Aorta (tissue), 5 donors: ENCODE measurements around the gene CSAG1. TPM values are rescaled to one million over a fixed set of nuclear protein-coding genes. Genes with fewer than 3 reads are reported as not detected.
"Not testable (repeated sequence)": the region's sequence is repeated elsewhere in the genome, so short reads cannot be mapped to it uniquely, and the experiment has no call there.

ENCODE experiments used
- ATAC-seq: fragments of 200-7000 bp; cut with Tn5 transposase; one replicate; pipeline ENCODE4 v1.9.1; 2022; ENCODE audit warnings: moderate library complexity; ENCODE audit not compliant: low FRiP score
- DNase-seq, 2 donors: peaks; one replicate each; pipeline ENCODE4 v3.0.0-alpha.2; 2020
- H3K27ac ChIP-seq, 2 donors: one replicate each; pipeline ENCODE4 v1.5.1; 2013; ENCODE audit warnings: low read length in 2 of 2, mild to moderate bottlenecking in 2 of 2, moderate library complexity in 2 of 2, control low read depth in 1 of 2, inconsistent platforms in 1 of 2, low read depth in 1 of 2
- H3K27me3 ChIP-seq, 2 donors: one replicate each; pipeline ENCODE4 v1.6.1; 2013; ENCODE audit warnings: control low read depth in 1 of 2, low read length in 1 of 2, mild to moderate bottlenecking in 1 of 2, moderate library complexity in 1 of 2; ENCODE audit not compliant: insufficient read depth in 2 of 2, control insufficient read depth in 1 of 2
- H3K36me3 ChIP-seq, 2 donors: one replicate each; pipeline ENCODE4 v1.6.1; 2013; ENCODE audit warnings: control low read depth in 1 of 2, low read length in 1 of 2, mild to moderate bottlenecking in 1 of 2; ENCODE audit not compliant: insufficient read depth in 2 of 2, control insufficient read depth in 1 of 2
- H3K4me1 ChIP-seq, 2 donors: one replicate each; pipeline ENCODE4 v1.6.1; 2013; ENCODE audit warnings: low read length in 2 of 2, control low read depth in 1 of 2, mild to moderate bottlenecking in 1 of 2, moderate library complexity in 1 of 2; ENCODE audit not compliant: insufficient read depth in 2 of 2, control insufficient read depth in 1 of 2
- H3K4me3 ChIP-seq, 2 donors: one replicate each; pipeline ENCODE4 v1.5.1; 2013; ENCODE audit warnings: low read length in 2 of 2, control low read depth in 1 of 2, mild to moderate bottlenecking in 1 of 2
- H3K9me3 ChIP-seq: one replicate; pipeline ENCODE4 v1.6.1; 2013; ENCODE audit warnings: mild to moderate bottlenecking, low read length; ENCODE audit not compliant: control insufficient read depth
- WGBS, 2 donors: extraction: QIAGEN DNeasy Blood & Tissue Kit; methylation state at CpG; one replicate each; pipeline ENCODE4 v1.1.7; 2013; 5-methylcytosine and 5-hydroxymethylcytosine counted together
- intact Hi-C, 2 donors: fragments of 100-400 bp; cut with DNase I; formaldehyde crosslinking; loops; one replicate each; pipeline versions ENCODE4 v1.14.2 to v1.15.0; 2022
- polyA plus RNA-seq, 2 donors: library from polyadenylated mRNA; stranded (reverse); fragments of 200-250 nt; gene quantifications; one replicate each; pipeline ENCODE4 v1.2.3, GENCODE V29; 2013
- total RNA-seq, 2 donors: library from RNA; stranded (reverse); fragmentation: NEBNext Ultra II Directional; extraction: Animal tissue kit (Norgen Biotek cat#: 25700); gene quantifications; one replicate each; pipeline ENCODE4 v1.2.1, GENCODE V29; 2021
- donor health status: healthy with polysubstance abuse.
- donor health status: Bipolar disorder and iron deficiency.
- donor health status: DM: no; HTN: no; CAD: no.
- donor health status: DM: no; HTN: no; CAD: no.
- donor health status: DM: yes; HTN: yes; CAD: no.

The CSAG1 gene
- total and polyA plus RNA-seq, 4 donors, result not detected

DNA sequence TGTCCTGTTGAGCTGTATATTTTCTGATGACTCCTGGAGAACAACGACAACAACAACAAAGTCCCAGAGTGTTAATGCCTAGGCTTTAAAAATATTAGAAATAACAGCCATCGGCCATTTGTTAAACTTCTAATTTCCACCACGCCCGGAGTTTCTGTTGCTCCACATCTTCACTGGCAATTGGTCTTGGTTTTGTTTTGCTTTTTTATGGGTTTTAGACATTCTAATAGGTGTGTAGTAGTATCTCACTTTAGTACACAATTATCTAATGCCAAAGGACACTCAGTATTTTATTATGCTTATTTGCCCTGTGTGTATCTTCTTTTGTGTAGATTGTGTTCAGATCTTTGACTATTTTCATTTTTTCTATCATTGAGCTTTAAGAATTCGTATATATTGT, 5.0 kb upstream of the CSAG1 start:
- intact Hi-C loops, result no loop called here
- Histone ChIP-seq H3K9me3 (no peaks in the 10 kb centered on the region), H3K4me1 (no peaks in the 10 kb centered on the region), H3K27ac (no peak overlapping the region), H3K4me3 (no peak overlapping the region), H3K36me3 (no peaks in the 10 kb centered on the region), H3K27me3 (no peaks in the 10 kb centered on the region)
- WGBS, 2 donors, result 78 to 86% methylated on average over 5 of the region's 5 CpGs
- DNase-seq (no peak), ATAC-seq (no peak)

DNA sequence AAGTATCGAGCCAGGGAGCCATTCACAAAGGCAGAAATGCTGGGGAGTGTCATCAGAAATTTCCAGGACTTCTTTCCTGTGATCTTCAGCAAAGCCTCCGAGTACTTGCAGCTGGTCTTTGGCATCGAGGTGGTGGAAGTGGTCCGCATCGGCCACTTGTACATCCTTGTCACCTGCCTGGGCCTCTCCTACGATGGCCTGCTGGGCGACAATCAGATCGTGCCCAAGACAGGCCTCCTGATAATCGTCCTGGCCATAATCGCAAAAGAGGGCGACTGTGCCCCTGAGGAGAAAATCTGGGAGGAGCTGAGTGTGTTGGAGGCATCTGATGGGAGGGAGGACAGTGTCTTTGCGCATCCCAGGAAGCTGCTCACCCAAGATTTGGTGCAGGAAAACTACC, 3.0 kb upstream of the CSAG1 start:
- H3K27me3 ChIP-seq, DNase-seq, ATAC-seq, H3K27ac ChIP-seq, H3K36me3 ChIP-seq, intact Hi-C loops, H3K4me3 ChIP-seq, H3K4me1 ChIP-seq, H3K9me3 ChIP-seq: not testable (repeated sequence)
- 80 to 89% methylated on average over 12 of the region's 12 CpGs for WGBS, 2 donors

DNA sequence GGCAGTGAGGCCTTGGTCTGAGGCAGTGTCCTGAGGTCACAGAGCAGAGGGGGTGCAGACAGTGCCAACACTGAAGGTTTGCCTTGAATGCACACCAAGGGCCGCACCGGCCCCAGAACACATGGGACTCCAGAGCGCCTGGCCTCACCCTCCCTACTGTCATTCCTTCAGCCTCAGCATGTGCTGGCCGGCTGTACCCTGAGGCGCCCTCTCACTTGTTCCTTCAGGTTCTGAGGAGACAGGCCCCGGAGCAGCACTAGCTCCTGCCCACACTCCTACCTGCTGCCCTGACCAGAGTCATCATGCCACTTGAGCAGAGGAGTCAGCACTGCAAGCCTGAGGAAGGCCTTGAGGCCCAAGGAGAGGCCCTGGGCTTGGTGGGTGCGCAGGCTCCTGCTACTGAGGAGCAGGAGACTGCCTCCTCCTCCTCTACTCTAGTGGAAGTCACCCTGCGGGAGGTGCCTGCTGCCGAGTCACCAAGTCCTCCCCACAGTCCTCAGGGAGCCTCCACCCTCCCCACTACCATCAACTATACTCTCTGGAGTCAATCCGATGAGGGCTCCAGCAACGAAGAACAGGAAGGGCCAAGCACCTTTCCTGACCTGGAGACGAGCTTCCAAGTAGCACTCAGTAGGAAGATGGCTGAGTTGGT, 2.5 kb upstream of the CSAG1 start:
- Histone ChIP-seq H3K4me1 (no peaks in the 10 kb centered on the region), H3K4me3 (no peak overlapping the region), H3K36me3 (no peaks in the 10 kb centered on the region), H3K27ac (no peak overlapping the region), H3K27me3 (no peaks in the 10 kb centered on the region), H3K9me3 (no peaks in the 10 kb centered on the region)
- no peak for ATAC-seq
- 81 to 91% methylated on average over 9 to 12 of the region's 12 CpGs for WGBS, 2 donors
- peak in 1 of 2 donors; percentile 53 for DNase-seq
- intact Hi-C loops, result no loop called here

GRCh38 chrX:152735101-152735500, 1.6 kb upstream of the CSAG1 start:
- Histone ChIP-seq H3K9me3 (no peaks in the 10 kb centered on the region), H3K27ac (no peak overlapping the region), H3K4me3 (no peak overlapping the region), H3K36me3 (no peaks in the 10 kb centered on the region), H3K4me1 (no peaks in the 10 kb centered on the region), H3K27me3 (no peaks in the 10 kb centered on the region)
- intact Hi-C loops, result no loop called here
- no peak for ATAC-seq
- 45 to 70% methylated on average over 2 of the region's 2 CpGs for WGBS, 2 donors
- no peak for DNase-seq

- ATAC-seq, H3K4me3 ChIP-seq, H3K4me1 ChIP-seq, intact Hi-C loops, H3K27ac ChIP-seq, H3K36me3 ChIP-seq, H3K27me3 ChIP-seq, H3K9me3 ChIP-seq: not testable (repeated sequence)
- peak in 1 of 2 donors; percentile 52 for DNase-seq
- 90 to 95% methylated on average over 22 of the region's 22 CpGs for WGBS, 2 donors
Observed at GRCh38 chrX:152734143-152734858, 780 bp upstream of the CSAG1 start.

DNA sequence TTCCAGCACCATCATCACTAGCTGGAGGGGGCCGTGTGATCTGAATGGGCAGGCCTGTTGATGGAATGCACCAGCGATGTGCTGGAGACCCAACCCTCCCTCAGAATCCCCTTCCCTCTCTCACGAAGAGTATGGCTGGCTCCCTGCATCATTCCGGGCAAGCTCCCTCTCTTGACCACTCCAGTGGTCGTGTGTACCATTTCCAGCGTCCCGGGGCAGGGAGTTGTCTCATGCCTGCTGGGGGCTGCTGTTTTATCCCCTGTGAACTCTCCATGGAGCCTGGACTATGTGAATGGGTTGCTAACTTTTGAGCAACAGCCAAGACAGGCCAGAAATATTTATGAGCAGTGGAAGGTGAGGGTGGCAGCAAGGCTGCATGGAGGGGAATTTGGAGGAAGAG, 8.1 kb downstream of the CSAG1 start:
- intact Hi-C loops, result no loop called here
- DNase-seq, result no peak

GRCh38 chrX:152713815-152714787, 19.4 kb downstream of the CSAG1 start, which contains the start of gene MAGEA2B:
TSS of gene MAGEA2B (plus strand) at chrX:152714628. CDS start at chrX:152717107, 2,479 bp downstream.
- no CpG with 5 or more reads among the region's 35 CpGs for WGBS, 2 donors
- not testable (repeated sequence) for H3K27me3 ChIP-seq

More for the DNA sequence above, 8.1 kb downstream of the CSAG1 start:
- Histone ChIP-seq H3K4me1 (no peaks in the 10 kb centered on the region), H3K4me3 (no peak overlapping the region), H3K27ac (no peak overlapping the region), H3K9me3 (no peaks in the 10 kb centered on the region), H3K27me3 (no peaks in the 10 kb centered on the region), H3K36me3 (no peaks in the 10 kb centered on the region)
- 61 to 65% methylated on average over 7 of the region's 7 CpGs for WGBS, 2 donors
- no peak for ATAC-seq

DNA sequence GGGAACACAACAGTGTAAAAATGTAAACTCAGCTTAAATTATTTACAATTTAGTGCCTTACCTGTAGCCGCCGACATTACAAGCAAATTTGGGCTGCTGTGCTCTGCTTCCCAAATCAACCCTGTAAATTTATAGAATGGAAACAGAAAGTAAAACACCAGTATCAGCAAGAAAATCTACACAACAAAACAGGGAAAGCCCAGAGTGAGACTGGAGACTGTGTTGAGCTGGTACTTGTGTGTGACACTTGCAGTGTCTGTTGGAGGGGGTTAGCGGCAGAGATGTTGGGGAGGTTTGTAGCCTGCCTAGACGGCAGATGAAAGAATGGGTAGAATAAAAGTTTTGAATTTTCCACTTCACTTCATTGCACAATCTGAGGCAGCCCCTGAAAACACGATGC, 20.3 kb downstream of the CSAG1 start:
- H3K9me3 ChIP-seq, H3K27ac ChIP-seq, H3K4me1 ChIP-seq, H3K36me3 ChIP-seq, H3K27me3 ChIP-seq, intact Hi-C loops, H3K4me3 ChIP-seq, ATAC-seq, DNase-seq: not testable (repeated sequence)
- no CpG with 5 or more reads among the region's 5 CpGs for WGBS, 2 donors

More at GRCh38 chrX:152713815-152714787, 19.4 kb downstream of the CSAG1 start, which contains the start of gene MAGEA2B:
- ATAC-seq, H3K4me3 ChIP-seq, H3K9me3 ChIP-seq, H3K27ac ChIP-seq, intact Hi-C loops, H3K36me3 ChIP-seq, H3K4me1 ChIP-seq, DNase-seq: not testable (repeated sequence)
